IPS DF 6.9 (cell line): ENCODE results near the gene HTATSF1.

ENCODE experiments used
- DNase-seq: peaks from one replicate; pipeline ENCODE4 v3.0.0-alpha.2; 2013; ENCODE audit warnings: low read depth, low spot score
- H3K27ac ChIP-seq: one replicate; pipeline ENCODE4 v1.5.1; 2013; ENCODE audit warnings: low read length, control low read depth
- H3K27me3 ChIP-seq: 2 replicates; pipeline ENCODE4 v1.6.1; 2013; ENCODE audit warnings: mild to moderate bottlenecking, low read length; ENCODE audit not compliant: control insufficient read depth, insufficient read depth
- H3K36me3 ChIP-seq: 2 replicates; pipeline ENCODE4 v1.6.1; 2013; ENCODE audit warnings: low read length; ENCODE audit not compliant: control insufficient read depth, insufficient read depth
- H3K4me1 ChIP-seq: 2 replicates; pipeline ENCODE4 v1.6.1; 2013; ENCODE audit warnings: low read length; ENCODE audit not compliant: control insufficient read depth, insufficient read depth
- H3K4me3 ChIP-seq: 2 replicates; pipeline ENCODE4 v1.5.1; 2013; ENCODE audit warnings: mild to moderate bottlenecking, low read length
- H3K9me3 ChIP-seq: 2 replicates; pipeline ENCODE4 v1.6.1; 2013; ENCODE audit warnings: low read length, inconsistent platforms; ENCODE audit not compliant: control insufficient read depth, insufficient read depth
- WGBS: extraction: QIAGEN DNeasy Blood & Tissue Kit; methylation state at CpG from one replicate; pipeline ENCODE4 v1.1.7; 2013; ENCODE audit warnings: mixed read lengths, missing lambda C conversion rate; ENCODE audit not compliant: insufficient read length, insufficient coverage; 5-methylcytosine and 5-hydroxymethylcytosine counted together

The HTATSF1 gene

DNA sequence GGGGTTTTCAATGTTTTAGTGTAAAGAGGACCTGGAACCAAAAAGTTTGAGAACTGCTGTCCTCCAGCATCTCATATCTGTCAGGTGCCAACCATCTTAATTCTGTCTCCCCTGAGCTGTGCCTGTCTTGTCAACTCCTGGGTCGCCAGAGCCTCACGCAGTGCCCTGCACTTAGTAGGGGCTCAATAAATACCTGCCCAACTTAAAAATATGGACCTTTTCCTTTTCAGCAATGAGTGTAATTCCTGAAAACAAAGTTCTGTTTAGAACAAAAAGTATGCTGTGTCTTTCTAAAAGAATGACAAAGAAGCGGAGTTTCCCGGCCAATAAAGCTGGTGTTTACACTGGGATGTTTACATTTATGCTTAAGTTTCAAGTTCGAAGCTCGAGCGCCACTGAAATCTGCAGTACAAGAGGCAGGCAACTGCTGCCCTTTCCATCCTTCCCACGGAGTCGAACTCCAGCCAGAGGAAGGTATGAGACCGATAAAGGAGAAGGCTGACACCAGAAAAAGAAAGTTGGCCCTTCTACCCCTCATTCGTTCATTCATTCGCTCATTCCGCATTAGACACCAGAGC lies 1.1 kb upstream of the HTATSF1 start:
- WGBS = no CpG with 5 or more reads among the region's 13 CpGs
- H3K27me3 ChIP-seq = no peaks in the 10 kb centered on the region
- H3K36me3 ChIP-seq = no peaks in the 10 kb centered on the region
- no peaks in the 10 kb centered on the region for H3K4me1 ChIP-seq
- H3K4me3 ChIP-seq = peak overlapping the region; percentile 64; the same call in 1 of the 2 replicates
- no peaks in the 10 kb centered on the region; the same call in 1 of the 2 replicates for H3K9me3 ChIP-seq
- no peak overlapping the region for H3K27ac ChIP-seq
- DNase-seq = no peak

DNA sequence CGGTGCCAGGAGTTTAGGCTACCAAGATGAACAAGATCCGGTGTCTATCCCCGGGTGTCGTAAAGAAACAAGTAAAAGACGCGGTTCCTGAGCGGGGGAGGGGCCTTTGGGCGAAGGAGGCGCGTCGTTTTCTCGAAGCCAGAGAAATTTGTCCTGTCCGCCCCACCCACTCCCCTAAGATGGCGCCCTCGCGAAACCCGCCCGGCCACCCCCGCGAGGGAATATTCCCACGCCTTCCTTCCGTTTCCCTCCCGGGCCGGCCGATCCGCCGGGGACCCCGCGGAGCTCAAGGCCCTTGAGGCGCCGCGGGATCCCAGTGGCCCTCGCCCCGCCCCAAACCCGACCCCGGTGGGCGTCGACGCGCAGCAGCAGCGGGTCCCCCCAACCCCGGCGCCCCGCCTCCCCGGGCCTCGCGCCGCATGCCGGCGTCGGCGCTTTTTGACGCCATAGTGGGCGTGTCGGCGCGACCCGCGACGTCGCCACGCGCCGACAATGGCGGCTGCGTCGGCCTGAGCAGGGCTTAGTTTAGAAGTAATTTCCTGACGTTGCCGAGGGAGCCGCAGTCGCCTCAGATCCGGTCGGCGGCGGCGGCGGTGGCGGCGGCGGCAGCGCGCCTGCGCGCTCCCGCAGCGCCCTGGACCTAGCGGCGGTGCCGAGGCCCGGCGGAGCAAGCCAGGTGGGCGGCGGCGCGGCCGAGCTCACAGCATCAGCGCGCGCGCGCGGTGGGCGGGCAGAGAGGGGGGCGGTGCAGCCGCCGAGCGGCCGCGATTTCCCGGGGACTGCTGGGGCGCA lies 432 bp upstream of the HTATSF1 start:
- Histone ChIP-seq H3K9me3 (no peaks in the 10 kb centered on the region; the same call in 1 of the 2 replicates), H3K36me3 (no peaks in the 10 kb centered on the region), H3K4me3 (peak overlapping the region; percentile 64; the same call in 1 of the 2 replicates), H3K27me3 (no peaks in the 10 kb centered on the region), H3K27ac (no peak overlapping the region), H3K4me1 (no peaks in the 10 kb centered on the region)
- DNase-seq = peak; percentile 16
- no CpG with 5 or more reads among the region's 111 CpGs for WGBS

- Histone ChIP-seq H3K27ac (no peak overlapping the region), H3K27me3 (no peaks in the 10 kb centered on the region), H3K9me3 (no peaks in the 10 kb centered on the region), H3K4me1 (no peaks in the 10 kb centered on the region), H3K4me3 (no peak overlapping the region), H3K36me3 (no peaks in the 10 kb centered on the region)
- no CpG with 5 or more reads among the region's 5 CpGs for WGBS
- DNase-seq = no peak
Measured at GRCh38 chrX:136519069-136519468, 21.7 kb downstream of the HTATSF1 start.

DNA sequence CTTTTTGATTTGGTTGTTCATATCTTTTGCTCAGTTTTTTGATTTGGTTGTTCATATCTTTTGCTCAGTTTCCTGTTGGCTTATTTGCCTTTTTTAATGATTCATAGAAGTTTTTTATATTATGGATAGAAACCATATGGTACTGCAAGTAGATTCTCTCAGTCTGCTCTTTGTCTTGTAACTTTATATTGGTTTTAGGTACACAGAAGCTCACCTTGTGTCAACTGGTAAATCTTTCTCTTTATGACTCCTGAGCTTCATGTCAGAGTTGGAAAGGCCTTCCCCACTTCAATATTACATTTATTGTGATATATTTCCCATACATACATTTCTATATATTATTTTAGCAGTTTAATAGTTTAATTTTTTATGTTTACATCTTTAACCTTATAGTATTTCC lies 26.4 kb downstream of the HTATSF1 start:
- no peaks in the 10 kb centered on the region for H3K9me3 ChIP-seq
- no peak overlapping the region for H3K27ac ChIP-seq
- no peaks in the 10 kb centered on the region for H3K4me1 ChIP-seq
- H3K4me3 ChIP-seq = no peak overlapping the region
- no peak for DNase-seq
- no peaks in the 10 kb centered on the region for H3K27me3 ChIP-seq
- no peaks in the 10 kb centered on the region for H3K36me3 ChIP-seq

DNA sequence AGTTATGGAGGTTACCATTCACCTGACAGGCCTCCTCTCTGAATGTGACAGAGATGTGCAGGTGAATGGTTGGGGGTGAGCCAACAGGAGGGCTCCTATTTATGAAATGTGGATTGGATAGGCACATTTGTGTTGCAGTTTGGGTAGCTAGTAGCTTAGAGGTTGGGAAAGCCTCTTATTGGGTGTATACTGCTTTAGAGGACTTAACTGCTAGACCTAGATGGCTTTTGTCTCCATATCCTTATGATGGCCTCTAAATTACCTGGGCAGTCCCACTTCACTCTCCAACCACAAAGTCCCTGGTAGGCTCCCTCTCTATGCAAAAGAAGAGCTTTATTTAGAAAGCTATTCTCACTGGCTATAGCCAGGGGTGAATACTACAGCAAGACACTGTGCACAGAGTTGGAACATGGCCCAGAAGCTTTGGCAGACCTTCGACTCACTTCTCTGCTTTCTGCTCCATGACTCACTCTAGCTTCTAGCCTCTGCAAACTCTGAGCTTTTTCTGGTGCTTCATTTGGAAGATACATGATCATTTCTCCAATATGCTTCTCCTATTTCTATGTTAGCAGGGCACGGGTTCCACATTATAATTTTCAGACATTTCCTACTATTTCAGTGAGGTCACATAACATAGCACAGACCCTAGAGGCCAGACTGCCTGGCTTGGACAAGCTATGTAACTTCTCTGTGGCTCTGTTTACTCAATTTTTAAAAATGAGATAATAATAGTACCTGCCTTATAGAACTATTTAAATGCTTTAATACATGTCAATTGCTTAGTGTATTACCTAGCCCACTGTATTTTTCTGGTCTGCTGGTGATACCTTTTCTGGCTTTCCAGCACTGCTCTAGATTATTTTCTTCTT lies 28.6 kb downstream of the HTATSF1 start:
- Histone ChIP-seq H3K4me3 (no peak overlapping the region), H3K4me1 (no peaks in the 10 kb centered on the region), H3K9me3 (no peaks in the 10 kb centered on the region), H3K27ac (no peak overlapping the region), H3K36me3 (no peaks in the 10 kb centered on the region), H3K27me3 (no peaks in the 10 kb centered on the region)
- no CpG with 5 or more reads among the region's 2 CpGs for WGBS
- DNase-seq = no peak

DNA sequence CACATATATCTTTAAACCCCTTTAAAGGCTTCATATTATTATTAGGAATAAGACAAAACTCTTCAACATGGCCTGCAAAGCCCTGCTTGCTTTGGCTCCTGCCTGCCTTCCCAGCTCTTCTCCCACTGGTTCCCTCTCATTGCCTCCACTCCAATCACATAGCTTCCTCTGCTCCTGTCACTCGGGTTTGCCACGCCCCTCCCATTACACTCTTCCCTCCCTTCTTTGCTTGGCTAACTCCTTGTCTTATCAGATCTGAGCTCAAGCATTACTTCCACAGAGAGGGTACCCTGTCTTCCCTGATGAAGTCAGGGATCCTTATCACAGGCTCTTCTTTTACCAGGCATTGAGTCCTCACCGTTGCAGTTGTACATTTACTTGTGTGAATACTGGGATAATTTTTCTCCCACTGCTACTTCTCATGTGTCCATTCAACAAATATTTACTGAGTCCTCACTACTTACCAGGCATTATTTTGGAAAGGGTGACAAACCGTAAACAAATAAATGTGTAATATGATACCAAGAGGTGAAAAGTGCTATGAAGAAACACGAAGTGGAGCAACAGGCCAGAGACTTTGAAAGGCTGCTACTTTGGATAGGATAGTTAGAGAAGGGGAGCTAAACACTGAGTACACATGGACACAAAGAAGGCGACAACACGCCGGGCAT lies 31.4 kb downstream of the HTATSF1 start:
- H3K36me3 ChIP-seq = no peaks in the 10 kb centered on the region
- H3K4me3 ChIP-seq = no peak overlapping the region
- no peaks in the 10 kb centered on the region for H3K4me1 ChIP-seq
- H3K27ac ChIP-seq = no peak overlapping the region
- no CpG with 5 or more reads among the region's 8 CpGs for WGBS
- H3K27me3 ChIP-seq = no peaks in the 10 kb centered on the region
- DNase-seq = peak; percentile 5
- H3K9me3 ChIP-seq = no peaks in the 10 kb centered on the region

GRCh38 chrX:136529795-136530194 lies 32.4 kb downstream of the HTATSF1 start:
- H3K27ac ChIP-seq = no peak overlapping the region
- H3K4me1 ChIP-seq = no peaks in the 10 kb centered on the region
- DNase-seq = no peak
- WGBS = no CpG with 5 or more reads among the region's 2 CpGs
- no peaks in the 10 kb centered on the region for H3K27me3 ChIP-seq
- H3K36me3 ChIP-seq = no peaks in the 10 kb centered on the region
- no peak overlapping the region for H3K4me3 ChIP-seq
- H3K9me3 ChIP-seq = no peaks in the 10 kb centered on the region

DNA sequence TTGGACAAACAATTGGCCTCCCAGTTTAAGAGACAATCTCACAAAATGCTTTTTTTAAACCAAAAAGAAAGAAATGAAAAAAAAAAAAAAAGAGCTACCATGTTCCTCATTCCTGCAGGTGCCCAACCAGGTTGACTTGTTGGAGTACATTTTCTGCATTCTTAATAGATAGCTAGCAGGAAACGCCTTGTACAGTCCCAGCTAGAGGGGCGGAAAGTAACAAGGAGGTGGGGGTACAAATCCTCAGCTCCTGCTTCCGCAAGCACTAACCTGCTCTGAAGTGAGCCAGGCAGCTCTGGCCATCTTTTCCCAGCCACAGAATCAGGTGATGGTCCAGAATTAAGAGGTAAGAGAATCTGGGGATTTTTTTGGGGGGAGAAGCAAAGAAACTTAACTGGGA lies 34.6 kb downstream of the HTATSF1 start, which contains the start of gene VGLL1:
TSS of gene VGLL1 (plus strand) at position 265 of the 400 bp plus-strand sequence. CDS start 3,806 bp downstream, outside the sequence.
- WGBS = no CpG with 5 or more reads among the region's 3 CpGs
- Histone ChIP-seq H3K4me3 (no peak within 1 kb of the TSS), H3K36me3 (no peaks in the 10 kb centered on the region), H3K9me3 (no peaks in the 10 kb centered on the region), H3K4me1 (no peaks in the 10 kb centered on the region), H3K27me3 (no peaks in the 10 kb centered on the region), H3K27ac (no peak within 1 kb of the TSS)
- no peak for DNase-seq

- WGBS = no CpG with 5 or more reads among the region's 2 CpGs
- H3K4me3 ChIP-seq = no peak overlapping the region
- no peaks in the 10 kb centered on the region for H3K9me3 ChIP-seq
- H3K27ac ChIP-seq = no peak overlapping the region
- H3K27me3 ChIP-seq = no peaks in the 10 kb centered on the region
- H3K4me1 ChIP-seq = no peaks in the 10 kb centered on the region
- H3K36me3 ChIP-seq = no peaks in the 10 kb centered on the region
- DNase-seq = no peak
Measured at GRCh38 chrX:136534131-136534530, 36.7 kb downstream of the HTATSF1 start.

- no peak overlapping the region for H3K4me3 ChIP-seq
- no peaks in the 10 kb centered on the region for H3K36me3 ChIP-seq
- no peaks in the 10 kb centered on the region for H3K27me3 ChIP-seq
- H3K4me1 ChIP-seq = no peaks in the 10 kb centered on the region
- no CpG with 5 or more reads among the region's 2 CpGs for WGBS
- no peaks in the 10 kb centered on the region for H3K9me3 ChIP-seq
- no peak overlapping the region for H3K27ac ChIP-seq
- DNase-seq = no peak
Measured at GRCh38 chrX:136538811-136539210, 41.4 kb downstream of the HTATSF1 start.
